CD4-positive, alpha-beta T cell treated with Interleukin-17A for 1 hour (primary cell): ENCODE measurements around the gene ACAP3.

ENCODE experiments used
- DNase-seq: peaks from one replicate; pipeline ENCODE4 v3.0.0-alpha.2; 2020

Gene ACAP3

DNA sequence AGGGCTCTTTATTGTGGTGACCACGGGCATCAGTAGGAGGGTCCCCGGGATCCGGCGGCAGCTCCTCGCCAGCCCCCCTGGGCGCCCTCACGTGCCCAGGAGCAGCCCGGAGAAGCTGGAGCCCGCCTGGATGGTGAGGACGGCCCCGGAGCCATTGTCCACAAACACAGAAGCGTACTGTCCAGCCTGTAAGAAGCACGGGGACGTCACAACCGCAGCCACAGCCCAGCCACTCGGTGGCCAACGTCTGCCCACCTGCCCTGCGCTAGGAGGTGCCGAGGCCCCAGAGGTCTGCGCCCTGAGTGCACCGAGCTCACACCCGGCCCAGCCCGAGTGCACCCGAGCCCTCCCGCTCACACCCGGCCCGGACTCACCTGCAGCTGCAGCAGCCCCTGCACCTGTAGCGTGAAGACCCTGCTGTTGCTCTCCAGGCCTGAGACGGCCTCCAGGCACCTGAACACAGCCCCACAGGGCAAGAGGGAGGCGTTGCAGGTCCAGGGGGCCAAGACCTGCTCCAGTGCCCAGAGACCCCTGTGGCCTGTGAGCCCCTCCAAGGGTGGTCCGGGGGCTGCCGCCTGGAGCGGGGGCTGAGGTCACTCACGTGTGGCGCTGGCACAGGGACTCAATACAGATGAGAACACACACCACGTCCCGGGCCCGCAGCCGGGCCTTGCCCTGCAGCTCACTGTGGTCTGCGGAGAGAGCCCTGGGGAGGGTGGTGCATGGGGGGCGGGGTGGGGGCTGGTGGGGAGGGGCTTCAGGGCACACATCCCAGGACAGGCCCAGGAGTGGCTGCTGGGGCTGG lies 65.1 kb downstream of the ACAP3 start:
- no peak for DNase-seq
